Right lobe of liver (tissue), 6 donors: ENCODE results near the gene ZCCHC17. TPM values are rescaled to one million over a fixed set of nuclear protein-coding genes. Genes with fewer than 3 reads are reported as not detected.

Experiments
- ATAC-seq, 4 donors: fragments of 200-7000 bp; cut with Tn5 transposase; one replicate each; pipeline ENCODE4 v1.9.1; 2020; ENCODE audit warnings: mild to moderate bottlenecking in 4 of 4, moderate library complexity in 4 of 4
- DNase-seq, 3 donors: peaks; one replicate each; pipeline ENCODE4 v3.0.0-alpha.2; 2020
- H3K27ac ChIP-seq, 3 donors: fragments of 200-600 bp; one replicate each; pipeline ENCODE4 v1.8.0; 2022
- H3K27me3 ChIP-seq, 2 donors: fragments of 200-600 bp; one replicate each; pipeline ENCODE4 v1.8.0; 2022
- H3K36me3 ChIP-seq, 4 donors: fragments of 200-600 bp; sonication (generic) in 1 of 4; one replicate each; pipeline versions ENCODE4 v1.5.1 to v1.8.0; 2017 to 2022; ENCODE audit warnings: control low read depth in 1 of 4
- H3K4me1 ChIP-seq, 4 donors: fragments of 200-600 bp; sonication (generic) in 1 of 4; one replicate each; pipeline versions ENCODE4 v1.5.1 to v1.8.0; 2017 to 2022; ENCODE audit warnings: control low read depth in 1 of 4
- H3K4me3 ChIP-seq, 3 donors: fragments of 200-600 bp; one replicate each; pipeline ENCODE4 v1.8.0; 2022
- H3K9me3 ChIP-seq, 4 donors: fragments of 200-600 bp; sonication (generic) in 1 of 4; one replicate each; pipeline versions ENCODE4 v1.5.1 to v1.8.0; 2017 to 2022; ENCODE audit warnings: control low read depth in 1 of 4
- POLR2A ChIP-seq: fragments of 450-650 bp; IDR thresholded peaks from one replicate; pipeline ENCODE4 v1.6.1; 2017; ENCODE audit warnings: antibody characterized with exemption, mild to moderate bottlenecking
- WGBS: methylation state at CpG from one replicate; pipeline ENCODE4 v1.1.6; 2018; ENCODE audit warnings: low coverage, low lambda C conversion rate; ENCODE audit not compliant: insufficient coverage; ENCODE audit errors: missing lambda C conversion rate; 5-methylcytosine and 5-hydroxymethylcytosine counted together
- intact Hi-C, 2 donors: fragments of 100-400 bp; cut with DNase I; formaldehyde crosslinking; loops; one replicate each; pipeline versions ENCODE4 v1.11.2 to v1.14.1; 2022
- total RNA-seq, 6 experiments: library from RNA; depleted of rRNA in 2 of 6; stranded (reverse); fragments of >200 nt in 2 of 6; fragmentation: NEBNext Ultra II Directional in 3 of 6; extraction: Animal tissue kit (Norgen Biotek cat#: 25700) in 3 of 6; gene quantifications; one replicate each; pipeline versions ENCODE4 v1.1.0 to v1.2.4, GENCODE V29; 2016 to 2023
- TF ChIP-seq, protein P1 (sequence below), 4 donors: fragments of 200-600 bp in 3 of 4; fragments of 450-650 bp in 1 of 4; IDR thresholded peaks; one replicate each; pipeline versions ENCODE4 v1.5.1 to v1.8.0; 2016 to 2022; ENCODE audit warnings: antibody characterized with exemption in 4 of 4, mild to moderate bottlenecking in 2 of 4
- donor health status: DM: no; HTN: yes; CAD: no.
- donor health status: DM: no; HTN: no; CAD: no.
- donor health status: DM: no; HTN: no; CAD: no.
- donor health status: DM: no; HTN: yes; CAD: no.
- donor health status: DM: no; HTN: yes; CAD: no.

Gene ZCCHC17
- total RNA-seq, 6 experiments from 2014 or later, result 6.3 to 9.9 (median 7.3) TPM

GRCh38 chr1:31366796-31367195 is 70.0 kb downstream of the ZCCHC17 start:
- ATAC-seq (peak in 1 of 4 donors; percentile 12), DNase-seq (no peak)
- WGBS, result 82% methylated on average over 2 of the region's 2 CpGs
- no peaks in the 10 kb centered on the region for H3K27me3 ChIP-seq
- H3K9me3 ChIP-seq, result no peaks in the 10 kb centered on the region
- H3K4me3 ChIP-seq, result no peak overlapping the region
- TF ChIP-seq POLR2A, result no peak
- TF ChIP-seq, protein P1, sequence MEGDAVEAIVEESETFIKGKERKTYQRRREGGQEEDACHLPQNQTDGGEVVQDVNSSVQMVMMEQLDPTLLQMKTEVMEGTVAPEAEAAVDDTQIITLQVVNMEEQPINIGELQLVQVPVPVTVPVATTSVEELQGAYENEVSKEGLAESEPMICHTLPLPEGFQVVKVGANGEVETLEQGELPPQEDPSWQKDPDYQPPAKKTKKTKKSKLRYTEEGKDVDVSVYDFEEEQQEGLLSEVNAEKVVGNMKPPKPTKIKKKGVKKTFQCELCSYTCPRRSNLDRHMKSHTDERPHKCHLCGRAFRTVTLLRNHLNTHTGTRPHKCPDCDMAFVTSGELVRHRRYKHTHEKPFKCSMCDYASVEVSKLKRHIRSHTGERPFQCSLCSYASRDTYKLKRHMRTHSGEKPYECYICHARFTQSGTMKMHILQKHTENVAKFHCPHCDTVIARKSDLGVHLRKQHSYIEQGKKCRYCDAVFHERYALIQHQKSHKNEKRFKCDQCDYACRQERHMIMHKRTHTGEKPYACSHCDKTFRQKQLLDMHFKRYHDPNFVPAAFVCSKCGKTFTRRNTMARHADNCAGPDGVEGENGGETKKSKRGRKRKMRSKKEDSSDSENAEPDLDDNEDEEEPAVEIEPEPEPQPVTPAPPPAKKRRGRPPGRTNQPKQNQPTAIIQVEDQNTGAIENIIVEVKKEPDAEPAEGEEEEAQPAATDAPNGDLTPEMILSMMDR (IDR thresholded peaks at IDR 0.05), result no peak
- H3K27ac ChIP-seq, result no peak overlapping the region
- intact Hi-C loops, result no loop called here
- H3K36me3 ChIP-seq, result no peaks in the 10 kb centered on the region
- H3K4me1 ChIP-seq, result peaks cover 0 to 33% (median 6%) of the 10 kb centered on the region in 4 donors

GRCh38 chr1:31368611-31369107 is 71.8 kb downstream of the ZCCHC17 start:
- TF ChIP-seq, protein P1 (IDR thresholded peaks at IDR 0.05), result no peak
- no peak for TF ChIP-seq POLR2A
- H3K4me1 ChIP-seq, result peaks cover 0 to 50% (median 14%) of the 10 kb centered on the region in 4 donors
- no peaks in the 10 kb centered on the region for H3K9me3 ChIP-seq
- H3K4me3 ChIP-seq, result no peak overlapping the region
- no peaks in the 10 kb centered on the region for H3K27me3 ChIP-seq
- intact Hi-C loops, result no loop called here
- no peaks in the 10 kb centered on the region for H3K36me3 ChIP-seq
- 30% methylated on average over 2 of the region's 3 CpGs for WGBS
- peak overlapping the region in 1 of 3 donors; percentile 27 for H3K27ac ChIP-seq
- ATAC-seq (peak; percentile 30 to 65 (median 44)), DNase-seq (peak in 2 of 3 donors; percentile 68 to 75)

DNA sequence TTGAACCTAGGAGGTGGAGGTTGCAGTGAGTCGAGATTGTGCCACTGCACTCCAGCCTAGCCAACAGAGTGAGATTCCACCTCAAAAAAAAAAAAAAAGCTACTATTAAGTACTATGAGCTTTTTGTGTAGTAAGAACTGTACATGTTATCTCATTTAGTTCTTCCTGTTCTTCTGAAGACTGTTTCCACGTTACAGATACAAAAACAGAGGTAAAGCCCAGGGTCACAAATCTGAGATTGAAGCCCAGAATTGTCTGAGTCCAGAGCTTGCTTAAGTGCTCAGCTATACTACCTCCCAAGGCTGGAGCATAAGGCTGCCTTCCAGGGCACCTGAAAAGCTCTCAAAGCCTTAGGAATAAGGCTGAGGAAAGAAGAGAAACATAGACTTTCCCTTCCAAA is 73.2 kb downstream of the ZCCHC17 start:
- Histone ChIP-seq H3K4me3 (no peak overlapping the region), H3K36me3 (no peaks in the 10 kb centered on the region), H3K27me3 (no peaks in the 10 kb centered on the region), H3K4me1 (peaks cover 0 to 44% (median 14%) of the 10 kb centered on the region in 4 donors), H3K9me3 (no peaks in the 10 kb centered on the region), H3K27ac (no peak overlapping the region)
- 64% methylated on average over 1 of the region's 2 CpGs for WGBS
- ATAC-seq (no peak), DNase-seq (no peak)
- intact Hi-C loops, result no loop called here
- TF ChIP-seq, protein P1 (IDR thresholded peaks at IDR 0.05), result no peak
- TF ChIP-seq POLR2A, result no peak

- H3K9me3 ChIP-seq, result no peaks in the 10 kb centered on the region
- no peak for DNase-seq
- intact Hi-C loops, result no loop called here
- peaks cover 0 to 44% (median 14%) of the 10 kb centered on the region in 4 donors for H3K4me1 ChIP-seq
- TF ChIP-seq, protein P1 (IDR thresholded peaks at IDR 0.05), result no peak
- no peak for TF ChIP-seq POLR2A
- H3K27ac ChIP-seq, result no peak overlapping the region
- WGBS, result 83% methylated on average over 2 of the region's 4 CpGs
- no peak overlapping the region for H3K4me3 ChIP-seq
- H3K36me3 ChIP-seq, result no peaks in the 10 kb centered on the region
- no peaks in the 10 kb centered on the region for H3K27me3 ChIP-seq
- no peak for ATAC-seq
Measured at GRCh38 chr1:31370565-31370964, 73.7 kb downstream of the ZCCHC17 start.
